Osteoblast (primary cell): ENCODE data around the gene DNAH9. TPM values are rescaled to one million over a fixed set of nuclear protein-coding genes. Genes with fewer than 3 reads are reported as not detected.

Experiments
- DNase-seq: peaks from one replicate; pipeline ENCODE4 v3.0.0; 2011; ENCODE audit warnings: low spot score, mixed read lengths; ENCODE audit not compliant: insufficient read length; ENCODE audit errors: missing footprints
- H2AFZ ChIP-seq: 2 replicates; pipeline ENCODE4 v1.6.0; 2011; ENCODE audit warnings: mild to moderate bottlenecking, low read length
- H3K27ac ChIP-seq: 2 replicates; pipeline ENCODE4 v1.5.1; 2011; ENCODE audit warnings: mild to moderate bottlenecking, low read depth, low read length, moderate library complexity
- H3K27me3 ChIP-seq: 2 replicates; pipeline ENCODE4 v1.6.0; 2012; ENCODE audit warnings: mild to moderate bottlenecking, control low read depth, inconsistent platforms, low read length, moderate library complexity; ENCODE audit not compliant: insufficient read depth
- H3K36me3 ChIP-seq: 2 replicates; pipeline ENCODE4 v1.5.1; 2011; ENCODE audit warnings: mild to moderate bottlenecking, low read length, control low read depth, moderate library complexity; ENCODE audit not compliant: insufficient read depth
- H3K4me1 ChIP-seq: 2 replicates; pipeline ENCODE4 v1.5.1; 2011; ENCODE audit warnings: mild to moderate bottlenecking, low read length, control low read depth, moderate library complexity; ENCODE audit not compliant: insufficient read depth
- H3K4me2 ChIP-seq: 2 replicates; pipeline ENCODE4 v1.6.0; 2011; ENCODE audit warnings: mild to moderate bottlenecking, low read length; ENCODE audit not compliant: insufficient read depth
- H3K4me3 ChIP-seq: fragments of 200-600 bp; sonication (generic); 3 replicates; pipeline ENCODE4 v1.5.1; 2012; ENCODE audit warnings: mild to moderate bottlenecking, low read length, inconsistent platforms; ENCODE audit not compliant: insufficient read depth
- H3K79me2 ChIP-seq: 2 replicates; pipeline ENCODE4 v1.6.0; 2012; ENCODE audit warnings: mild to moderate bottlenecking, low read length, control low read depth, inconsistent platforms; ENCODE audit not compliant: insufficient read depth
- H3K9me3 ChIP-seq: 2 replicates; pipeline ENCODE4 v1.5.1; 2011; ENCODE audit warnings: low read depth, low read length, control low read depth
- H4K20me1 ChIP-seq: 2 replicates; pipeline ENCODE4 v1.6.0; 2012; ENCODE audit warnings: mild to moderate bottlenecking, low read length, control low read depth; ENCODE audit not compliant: insufficient read depth
- CTCF ChIP-seq: IDR thresholded peaks from 2 replicates; pipeline ENCODE4 v1.5.1; 2011; ENCODE audit warnings: mild to moderate bottlenecking, low read depth, low read length, moderate library complexity; ENCODE audit errors: extremely low read depth
- total RNA-seq: library from RNA; depleted of rRNA; stranded (reverse); fragments of >200 nt; gene quantifications from 2 replicates; pipeline ENCODE4 v1.2.3, GENCODE V29; 2012

DNAH9 gene
- total RNA-seq, 1 donor = not detected

GRCh38 chr17:11853321-11854151 is 255.3 kb downstream of the DNAH9 start:
- Histone ChIP-seq H3K9me3 (peaks cover 2% of the 10 kb centered on the region), H2AFZ (no peak overlapping the region), H3K4me1 (no peaks in the 10 kb centered on the region), H3K4me3 (no peak overlapping the region), H3K27me3 (no peaks in the 10 kb centered on the region), H3K36me3 (no peaks in the 10 kb centered on the region), H4K20me1 (no peaks in the 10 kb centered on the region), H3K27ac (no peak overlapping the region), H3K4me2 (no peak overlapping the region), H3K79me2 (no peaks in the 10 kb centered on the region)
- no peak for TF ChIP-seq CTCF
- no peak for DNase-seq

- Histone ChIP-seq H3K9me3 (no peaks in the 10 kb centered on the region), H3K27me3 (no peaks in the 10 kb centered on the region), H3K4me3 (no peak overlapping the region), H3K36me3 (no peaks in the 10 kb centered on the region), H2AFZ (no peak overlapping the region), H3K4me2 (no peak overlapping the region), H3K27ac (no peak overlapping the region), H3K79me2 (no peaks in the 10 kb centered on the region), H3K4me1 (no peaks in the 10 kb centered on the region), H4K20me1 (no peaks in the 10 kb centered on the region)
- no peak for DNase-seq
- no peak for TF ChIP-seq CTCF
Observed at GRCh38 chr17:11855306-11855705, 257.0 kb downstream of the DNAH9 start.

GRCh38 chr17:11857006-11857405 is 258.7 kb downstream of the DNAH9 start:
- H3K4me2 ChIP-seq = no peak overlapping the region
- H3K79me2 ChIP-seq = no peaks in the 10 kb centered on the region
- no peaks in the 10 kb centered on the region for H3K9me3 ChIP-seq
- H3K27ac ChIP-seq = no peak overlapping the region
- H3K27me3 ChIP-seq = no peaks in the 10 kb centered on the region
- H3K4me1 ChIP-seq = no peaks in the 10 kb centered on the region
- no peaks in the 10 kb centered on the region for H3K36me3 ChIP-seq
- TF ChIP-seq CTCF = no peak
- no peaks in the 10 kb centered on the region for H4K20me1 ChIP-seq
- H2AFZ ChIP-seq = no peak overlapping the region
- H3K4me3 ChIP-seq = no peak overlapping the region
- DNase-seq = no peak

- H3K27me3 ChIP-seq = no peaks in the 10 kb centered on the region
- H4K20me1 ChIP-seq = no peaks in the 10 kb centered on the region
- no peak for TF ChIP-seq CTCF
Observed at GRCh38 chr17:11869680-11870394, 271.6 kb downstream of the DNAH9 start.

More at GRCh38 chr17:11869680-11870394, 271.6 kb downstream of the DNAH9 start:
- DNase-seq = no peak
- H3K4me1 ChIP-seq = no peaks in the 10 kb centered on the region
- H3K4me2 ChIP-seq = no peak overlapping the region
- no peak overlapping the region for H3K4me3 ChIP-seq
- no peaks in the 10 kb centered on the region for H3K79me2 ChIP-seq
- H3K27ac ChIP-seq = no peak overlapping the region
- no peaks in the 10 kb centered on the region for H3K9me3 ChIP-seq
- H3K36me3 ChIP-seq = no peaks in the 10 kb centered on the region
- H2AFZ ChIP-seq = no peak overlapping the region
